HUDEP-2 (cell line): ENCODE measurements around the gene ESR2.
"Not testable (repeated sequence)": the region's sequence is repeated elsewhere in the genome, so short reads cannot be mapped to it uniquely, and the experiment has no call there.

Source experiments
- DNase-seq, 76 experiments: peaks; one replicate each; lab custom pipeline; 2025; ENCODE audit not compliant: unreplicated experiment in 76 of 76; lab: John Stamatoyannopoulos, UW

ESR2 gene

DNA sequence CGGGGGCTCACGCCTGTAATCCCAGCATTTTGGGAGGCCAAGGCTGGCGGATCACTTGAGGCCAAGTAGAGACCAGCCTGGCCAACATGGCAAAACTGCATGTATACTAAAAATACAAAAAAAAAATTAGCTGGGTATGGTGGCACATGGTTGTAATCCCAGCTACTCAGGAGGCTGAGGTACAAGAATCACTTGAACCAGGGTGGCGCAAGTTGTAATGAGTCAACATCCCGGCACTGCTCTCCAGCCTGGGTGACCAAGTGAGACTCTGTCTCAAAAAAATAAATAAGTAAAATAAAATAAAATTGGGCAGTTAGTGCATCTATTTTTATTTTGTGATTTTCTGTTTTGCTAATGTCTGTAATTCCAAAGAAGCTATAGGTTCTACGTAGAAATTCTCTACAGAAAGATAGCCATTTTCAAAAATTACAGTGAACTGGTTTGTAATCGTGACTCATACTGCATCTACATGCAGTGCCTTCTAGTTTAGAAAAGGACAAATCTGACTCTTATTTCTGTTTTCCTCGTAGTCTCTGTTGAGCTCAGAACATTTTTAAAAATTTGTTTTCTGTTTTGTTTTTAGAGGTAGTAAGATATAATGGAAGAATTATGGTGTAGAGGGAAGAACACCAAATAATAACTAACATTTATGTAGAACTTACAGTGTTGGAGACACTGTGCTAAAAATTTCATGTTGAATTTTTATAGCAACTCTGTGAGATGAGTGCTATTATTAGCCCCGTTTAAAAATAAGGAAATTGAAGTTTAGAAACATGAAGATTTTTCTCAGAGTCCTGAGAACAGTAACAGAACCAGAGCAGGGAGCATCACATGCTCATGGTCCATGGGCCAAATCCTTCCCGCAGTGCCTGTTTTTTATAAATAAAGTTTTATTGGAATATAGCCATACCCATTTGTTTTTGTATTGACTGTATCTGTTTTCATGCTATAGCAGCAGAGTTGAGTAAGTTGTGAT lies 240.2 kb downstream of the ESR2 start:
- no peak for DNase-seq

DNA sequence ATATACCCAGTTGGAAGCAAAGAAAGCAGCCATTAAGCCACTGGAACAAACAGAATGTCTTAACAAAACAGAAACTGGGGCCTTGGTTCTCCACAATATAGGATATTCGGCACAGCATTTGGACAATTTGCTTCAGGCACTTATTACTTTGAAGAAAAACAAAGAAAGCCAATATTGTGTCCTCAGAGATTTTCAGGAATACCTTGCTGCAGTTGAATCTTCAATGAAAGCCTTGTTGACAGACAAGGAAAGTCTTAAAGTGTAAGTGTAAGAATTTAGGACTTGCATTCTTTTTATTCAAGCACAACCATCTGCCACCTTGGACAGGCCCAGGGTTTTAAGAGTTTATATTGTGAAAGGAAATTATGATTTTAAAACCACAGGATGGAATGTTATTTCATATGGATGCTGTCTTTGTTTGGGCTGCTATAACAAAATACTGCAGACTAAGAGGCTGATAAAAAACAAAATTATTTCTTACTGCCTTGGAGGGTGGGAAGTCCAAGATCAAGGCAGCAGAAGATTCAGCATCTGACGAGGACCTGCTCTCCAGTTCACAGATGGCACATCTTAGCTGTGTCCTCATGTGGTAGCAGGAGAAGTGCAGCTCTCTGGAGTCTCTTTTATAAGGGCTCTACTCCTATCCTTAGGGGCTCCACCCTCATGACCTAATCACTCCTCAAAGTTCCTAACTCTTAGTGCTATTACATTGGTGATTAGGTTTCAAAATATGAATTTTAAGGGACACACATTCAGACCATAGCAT lies 244.4 kb downstream of the ESR2 start:
- no peak for DNase-seq

DNA sequence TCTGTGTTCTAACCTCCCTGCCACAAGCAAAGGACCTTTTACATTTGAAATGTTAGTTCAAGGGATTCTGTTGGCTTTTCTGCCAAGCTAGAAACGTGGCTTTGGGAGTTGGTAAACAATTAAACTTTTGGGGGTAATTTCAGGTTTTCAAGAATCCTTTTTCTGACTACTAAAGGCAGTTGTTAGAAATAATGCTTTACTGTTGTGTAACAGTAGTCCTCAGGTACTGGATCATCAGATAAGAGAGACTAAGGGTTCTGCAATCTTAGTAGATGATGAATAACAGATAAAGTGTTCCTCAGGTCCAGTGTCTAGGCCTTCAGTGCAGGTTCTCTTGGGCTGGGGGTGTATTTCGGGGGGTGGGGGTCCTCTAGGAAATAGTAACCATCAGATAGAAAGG lies 249.1 kb downstream of the ESR2 start:
- DNase-seq, result no peak

DNA sequence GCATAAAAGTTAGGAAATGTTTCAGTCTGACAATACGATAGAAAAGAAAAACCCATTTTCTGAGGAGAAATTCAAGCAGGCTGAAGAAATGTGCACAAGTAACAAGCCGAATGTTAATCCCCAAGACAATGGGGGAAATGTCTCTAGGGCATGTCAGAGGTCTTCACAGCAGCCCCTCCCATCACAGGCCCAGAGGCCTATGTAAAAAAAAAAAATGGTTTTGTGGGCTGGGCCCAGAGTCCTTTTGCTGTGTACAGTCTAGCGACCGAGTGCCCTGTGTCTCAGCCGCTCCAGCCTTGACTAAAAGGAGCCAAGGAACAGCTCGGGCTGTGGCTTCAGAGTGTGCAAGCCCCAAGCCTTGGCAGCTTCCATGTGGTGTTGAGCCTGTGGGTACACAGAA lies 250.9 kb downstream of the ESR2 start:
- DNase-seq, result not testable (repeated sequence)

DNA sequence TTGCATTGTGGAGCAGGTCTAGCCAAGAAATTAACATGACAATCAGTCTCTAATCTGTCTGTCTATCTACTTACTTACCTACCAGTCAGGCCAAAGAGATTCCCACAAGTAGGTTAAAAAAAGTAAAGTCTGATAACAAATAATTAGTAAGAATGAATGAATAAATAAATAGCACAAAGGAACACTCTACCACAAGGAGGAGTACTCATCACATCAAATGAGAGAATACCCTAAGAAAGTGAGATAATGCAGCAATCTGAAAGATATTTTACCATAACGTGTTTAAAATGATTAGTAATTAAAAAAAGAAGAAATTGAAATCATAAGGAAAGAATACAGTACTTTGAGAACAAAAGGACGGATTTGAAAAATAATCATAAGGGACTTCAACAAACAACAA lies 254.1 kb downstream of the ESR2 start:
- DNase-seq, result no peak

DNA sequence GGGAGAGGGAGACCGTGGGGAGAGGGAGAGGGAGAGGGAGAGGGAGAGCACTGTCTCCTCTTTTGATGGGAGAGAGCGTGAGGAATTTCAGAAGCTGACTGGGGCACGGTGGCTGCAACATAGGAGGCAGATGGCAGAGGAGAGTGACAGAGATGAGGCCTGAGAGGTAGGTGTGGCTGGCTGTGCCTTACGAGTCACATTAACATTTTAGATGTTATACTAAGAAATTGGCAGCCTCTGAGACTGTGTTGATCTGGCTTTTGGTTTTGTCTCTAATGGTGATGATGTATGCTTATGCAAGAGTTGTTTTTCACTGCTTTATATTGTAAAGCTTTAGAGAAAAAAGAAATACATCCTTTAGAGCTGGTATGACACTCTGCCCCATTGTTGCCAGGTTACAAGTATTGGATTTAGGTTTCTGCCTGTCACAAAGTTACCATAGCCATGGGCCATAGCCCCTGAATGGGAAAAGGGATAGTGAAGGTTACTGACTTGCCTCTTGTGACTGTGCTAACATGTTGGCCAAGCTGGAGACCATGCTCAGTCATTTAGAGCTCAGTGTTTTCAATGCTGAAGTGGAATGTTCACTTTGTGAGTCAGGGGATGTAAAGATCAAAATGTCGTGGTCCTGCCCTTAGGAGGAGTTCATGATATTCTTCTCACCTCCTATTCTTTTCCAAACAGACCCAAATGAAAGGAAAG lies 255.2 kb downstream of the ESR2 start:
- DNase-seq, result no peak

DNA sequence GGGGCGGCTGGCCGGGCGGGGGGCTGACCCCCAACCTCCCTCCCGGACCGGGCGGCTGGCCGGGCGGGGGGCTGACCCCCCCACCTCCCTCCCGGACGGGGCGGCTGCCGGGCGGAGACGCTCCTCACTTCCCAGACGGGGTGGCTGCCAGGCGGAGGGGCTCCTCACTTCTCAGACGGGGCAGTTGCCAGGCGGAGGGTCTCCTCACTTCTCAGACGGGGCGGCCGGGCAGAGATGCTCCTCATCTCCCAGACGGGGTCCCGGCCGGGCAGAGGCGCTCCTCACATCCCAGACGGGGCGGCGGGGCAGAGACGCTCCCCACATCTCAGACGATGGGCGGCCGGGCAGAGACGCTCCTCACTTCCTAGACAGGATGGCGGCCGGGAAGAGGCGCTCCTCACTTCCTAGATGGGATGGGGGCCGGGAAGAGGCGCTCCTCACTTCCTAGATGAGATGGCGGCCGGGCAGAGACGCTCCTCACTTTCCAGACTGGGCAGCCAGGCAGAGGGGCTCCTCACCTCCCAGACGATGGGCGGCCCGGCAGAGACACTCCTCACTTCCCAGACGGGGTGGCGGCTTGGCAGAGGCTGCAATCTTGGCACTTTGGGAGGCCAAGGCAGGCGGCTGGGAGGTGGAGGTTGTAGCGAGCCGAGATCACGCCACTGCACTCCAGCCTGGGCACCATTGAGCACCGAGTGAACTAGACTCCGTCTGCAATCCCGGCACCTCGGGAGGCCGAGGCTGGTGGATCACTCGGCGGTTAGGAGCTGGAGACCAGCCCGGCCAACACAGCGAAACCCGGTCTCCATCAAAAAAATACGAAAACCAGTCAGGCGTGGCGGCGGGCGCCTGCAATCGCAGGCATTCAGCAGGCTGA lies 256.1 kb downstream of the ESR2 start:
- DNase-seq, result not testable (repeated sequence)

DNA sequence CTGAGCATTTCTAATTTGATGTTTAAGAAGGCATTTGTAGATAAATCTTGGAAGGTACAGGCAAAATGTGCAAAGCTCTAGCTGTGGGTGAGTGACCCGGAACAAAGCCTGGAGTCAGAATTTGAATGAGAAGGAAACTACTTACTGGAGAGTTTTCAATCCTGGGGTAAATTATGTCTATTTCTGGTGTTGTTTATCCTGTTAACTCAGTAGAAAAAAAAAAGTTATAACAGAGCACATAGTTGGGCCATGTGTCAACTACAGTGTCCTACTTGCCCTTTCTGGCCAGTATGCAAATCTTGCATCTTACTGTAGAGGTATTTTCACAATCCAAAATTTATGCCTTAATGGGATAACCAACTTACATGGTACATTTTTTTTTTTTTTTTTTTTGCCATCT lies 259.0 kb downstream of the ESR2 start:
- DNase-seq, result no peak
